ENCODE measurements around the gene PPP2CA.

DNA sequence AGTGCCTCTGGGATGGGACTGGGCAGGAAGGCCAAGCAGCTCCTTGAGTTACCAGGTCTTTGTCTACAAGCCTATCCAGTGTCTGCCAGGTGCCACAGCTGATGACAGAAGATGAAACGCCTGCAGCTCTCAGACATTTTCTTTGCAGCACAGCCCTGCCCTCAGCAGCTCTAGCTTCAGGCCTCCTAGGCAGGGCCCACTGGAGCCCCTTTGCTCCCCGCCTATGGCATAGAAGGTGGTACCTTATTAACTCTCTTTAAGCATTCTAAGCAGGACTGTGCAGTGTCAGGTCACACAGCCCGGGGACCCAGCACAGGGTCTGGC lies 47.8 kb downstream of the PPP2CA start:
- TF ChIP-seq CTCF (conservative IDR thresholded peaks at IDR 0.05; ENCODE audit: low read length) (no peak), EZH2phosphoT487 (IDR thresholded peaks at IDR 0.05; ENCODE audit: borderline replicate concordance, low read depth, low read length) (no peak)
